ENCODE data around the gene PRSS1.

Gene PRSS1

DNA sequence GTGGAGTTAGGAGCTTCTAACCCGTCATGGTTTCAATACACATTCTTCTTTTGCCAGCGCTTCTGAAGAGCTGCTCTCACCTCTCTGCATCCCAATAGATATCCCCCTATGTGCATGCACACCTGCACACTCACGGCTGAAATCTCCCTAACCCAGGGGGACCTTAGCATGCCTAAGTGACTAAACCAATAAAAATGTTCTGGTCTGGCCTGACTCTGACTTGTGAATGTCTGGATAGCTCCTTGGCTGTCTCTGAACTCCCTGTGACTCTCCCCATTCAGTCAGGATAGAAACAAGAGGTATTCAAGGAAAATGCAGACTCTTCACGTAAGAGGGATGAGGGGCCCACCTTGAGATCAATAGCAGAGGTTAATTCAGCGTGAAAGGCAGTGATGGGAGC, 43.9 kb downstream of the PRSS1 start:
- Histone ChIP-seq H3K27me3 (ENCODE audit: control insufficient read depth, low read length) (no peaks in the 10 kb centered on the region), H4K20me1 (ENCODE audit: control insufficient read depth, insufficient read depth, low read depth, low read length) (no peaks in the 10 kb centered on the region), H3K36me3 (ENCODE audit: control insufficient read depth, low read length) (peaks cover 12% of the 10 kb centered on the region), H3K27ac (ENCODE audit: low read depth, low read length) (no peak overlapping the region), H3K9me3 (ENCODE audit: control insufficient read depth, insufficient read depth, low read length) (no peaks in the 10 kb centered on the region), H3K4me1 (ENCODE audit: control insufficient read depth, low read length) (peaks cover 95% of the 10 kb centered on the region), H3K4me3 (ENCODE audit: low read length) (no peak overlapping the region), H3F3A (ENCODE audit: control insufficient read depth, insufficient read depth) (peaks cover 9% of the 10 kb centered on the region; the same call in 1 of the 2 replicates), H3K4me2 (ENCODE audit: low read length) (no peak overlapping the region), H3K9me2 (replicated peaks; ENCODE audit: control insufficient read depth, low read length) (no peaks in the 10 kb centered on the region), H3K79me2 (ENCODE audit: control insufficient read depth, low read length) (peaks cover 30% of the 10 kb centered on the region)
- no peak for TF ChIP-seq CTCF (IDR thresholded peaks at IDR 0.05; ENCODE audit: low read depth, low read length, poor library complexity, severe bottlenecking)
- TF ChIP-seq EZH2phosphoT487 (IDR thresholded peaks at IDR 0.05; ENCODE audit: borderline replicate concordance, low read length), result no peak

DNA sequence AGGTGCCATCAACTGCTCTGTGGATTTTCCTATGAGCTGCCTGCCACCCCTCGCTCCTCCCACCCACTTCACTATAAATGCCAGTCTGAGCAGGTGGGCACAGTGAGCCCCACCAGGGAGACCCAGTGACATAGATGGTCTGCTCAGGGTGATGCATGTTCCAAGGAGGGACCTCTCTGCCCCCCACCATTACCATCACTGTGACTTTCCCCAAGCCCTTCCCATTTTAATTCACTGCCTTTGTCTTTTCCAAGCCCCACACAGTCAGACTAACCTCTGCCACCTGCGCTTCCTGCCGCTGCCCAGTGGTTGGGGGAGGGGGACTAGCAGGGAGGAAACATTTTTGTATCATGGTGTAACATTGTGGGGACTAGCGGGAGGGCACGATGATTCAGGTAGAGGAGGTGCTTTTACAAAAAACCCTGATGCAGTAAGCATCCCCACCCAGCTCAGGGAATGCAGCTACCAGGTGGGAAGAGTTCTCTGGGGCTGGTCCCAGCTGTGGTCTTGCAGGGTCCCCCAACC, 46.1 kb downstream of the PRSS1 start:
- Histone ChIP-seq H4K20me1 (ENCODE audit: control insufficient read depth, insufficient read depth, low read depth, low read length) (no peaks in the 10 kb centered on the region), H3K27ac (ENCODE audit: low read depth, low read length) (peak overlapping the region; percentile 83), H3K27me3 (ENCODE audit: control insufficient read depth, low read length) (no peaks in the 10 kb centered on the region), H3F3A (ENCODE audit: control insufficient read depth, insufficient read depth) (peaks cover 24% of the 10 kb centered on the region), H3K9me3 (ENCODE audit: control insufficient read depth, insufficient read depth, low read length) (no peaks in the 10 kb centered on the region), H3K9me2 (replicated peaks; ENCODE audit: control insufficient read depth, low read length) (no peaks in the 10 kb centered on the region), H3K4me3 (ENCODE audit: low read length) (peak overlapping the region; percentile 88), H3K4me1 (ENCODE audit: control insufficient read depth, low read length) (peaks cover 95% of the 10 kb centered on the region), H3K36me3 (ENCODE audit: control insufficient read depth, low read length) (peaks cover 35% of the 10 kb centered on the region), H3K4me2 (ENCODE audit: low read length) (peak overlapping the region; percentile 84), H3K79me2 (ENCODE audit: control insufficient read depth, low read length) (peaks cover 53% of the 10 kb centered on the region)
- no peak for TF ChIP-seq CTCF (IDR thresholded peaks at IDR 0.05; ENCODE audit: low read depth, low read length, poor library complexity, severe bottlenecking)

DNA sequence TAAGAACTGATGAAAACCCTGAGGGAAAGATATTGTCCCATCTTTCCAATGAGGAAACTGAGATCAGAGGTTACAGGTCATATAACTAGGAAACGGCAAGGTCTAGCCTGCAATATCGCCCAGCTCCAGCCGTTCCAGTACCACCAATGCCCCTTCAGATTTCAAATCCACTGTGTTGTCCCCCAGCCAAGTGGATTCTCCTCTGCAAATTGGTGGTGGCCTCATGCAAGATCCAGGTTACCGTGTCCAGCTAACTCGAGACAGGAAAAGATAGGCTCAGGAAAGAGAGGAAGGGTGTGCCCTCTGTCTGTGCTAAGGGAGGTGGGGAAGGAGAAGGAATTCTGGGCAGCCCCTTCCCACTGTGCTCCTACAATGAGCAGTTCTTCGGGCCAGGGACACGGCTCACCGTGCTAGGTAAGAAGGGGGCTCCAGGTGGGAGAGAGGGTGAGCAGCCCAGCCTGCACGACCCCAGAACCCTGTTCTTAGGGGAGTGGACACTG, 46.8 kb downstream of the PRSS1 start:
- Histone ChIP-seq H3K9me2 (replicated peaks; ENCODE audit: control insufficient read depth, low read length) (no peaks in the 10 kb centered on the region), H3F3A (ENCODE audit: control insufficient read depth, insufficient read depth) (peaks cover 25% of the 10 kb centered on the region), H3K36me3 (ENCODE audit: control insufficient read depth, low read length) (peaks cover 40% of the 10 kb centered on the region), H3K4me2 (ENCODE audit: low read length) (peak overlapping the region; percentile 84), H3K27me3 (ENCODE audit: control insufficient read depth, low read length) (no peaks in the 10 kb centered on the region), H3K79me2 (ENCODE audit: control insufficient read depth, low read length) (peaks cover 56% of the 10 kb centered on the region), H3K4me1 (ENCODE audit: control insufficient read depth, low read length) (peaks cover 91% of the 10 kb centered on the region), H3K27ac (ENCODE audit: low read depth, low read length) (peak overlapping the region; percentile 83), H4K20me1 (ENCODE audit: control insufficient read depth, insufficient read depth, low read depth, low read length) (no peaks in the 10 kb centered on the region), H3K4me3 (ENCODE audit: low read length) (peak overlapping the region; percentile 88), H3K9me3 (ENCODE audit: control insufficient read depth, insufficient read depth, low read length) (no peaks in the 10 kb centered on the region)
- TF ChIP-seq CTCF (IDR thresholded peaks at IDR 0.05; ENCODE audit: low read depth, low read length, poor library complexity, severe bottlenecking), result no peak
- no peak for TF ChIP-seq EZH2phosphoT487 (IDR thresholded peaks at IDR 0.05; ENCODE audit: borderline replicate concordance, low read length)

Measured in DOHH2 (cell line).